Vagina (tissue), 2 donors: ENCODE measurements around the gene CCL25. TPM values are rescaled to one million over a fixed set of nuclear protein-coding genes. Genes with fewer than 3 reads are reported as not detected.

Source experiments
- DNase-seq, 2 donors: peaks; one replicate each; pipeline ENCODE4 v3.0.0-alpha.2; 2017; ENCODE audit errors: extremely low spot score in 2 of 2
- H3K27ac ChIP-seq: fragments of 200-600 bp; sonication (generic); one replicate; pipeline ENCODE4 v1.5.1; 2019
- H3K27me3 ChIP-seq: fragments of 200-600 bp; sonication (generic); one replicate; pipeline ENCODE4 v1.5.1; 2019
- H3K36me3 ChIP-seq, 2 donors: fragments of 200-600 bp; sonication (generic); one replicate each; pipeline ENCODE4 v1.5.1; 2017 to 2019
- H3K4me1 ChIP-seq: fragments of 200-600 bp; sonication (generic); one replicate; pipeline ENCODE4 v1.5.1; 2019
- H3K4me3 ChIP-seq, 2 donors: fragments of 200-600 bp; sonication (generic); 1 replicate in 1 of 2; 2 replicates in 1 of 2; pipeline ENCODE4 v1.5.1; 2016 to 2019
- H3K9me3 ChIP-seq: fragments of 200-600 bp; sonication (generic); one replicate; pipeline ENCODE4 v1.5.1; 2019
- CTCF ChIP-seq, 3 experiments: fragments of 450-650 bp in 2 of 3; fragments of 200-600 bp in 1 of 3; sonication (generic) in 1 of 3; IDR thresholded peaks; one replicate each; pipeline ENCODE4 v1.5.1; 2017 to 2019; ENCODE audit warnings: antibody characterized with exemption in 3 of 3, mild to moderate bottlenecking in 2 of 3, moderate library complexity in 2 of 3
- POLR2A ChIP-seq, 2 donors: fragments of 450-650 bp; IDR thresholded peaks; one replicate each; pipeline ENCODE4 v1.6.1; 2017; ENCODE audit warnings: antibody characterized with exemption in 2 of 2, mild to moderate bottlenecking in 2 of 2, moderate library complexity in 2 of 2
- POLR2AphosphoS5 ChIP-seq, 2 donors: sonication (generic); formaldehyde crosslinking; IDR thresholded peaks; one replicate each; pipeline ENCODE4 v1.9.0; 2017; ENCODE audit warnings: antibody characterized with exemption in 2 of 2, mild to moderate bottlenecking in 2 of 2, low read depth in 1 of 2; ENCODE audit not compliant: insufficient read depth in 1 of 2
- intact Hi-C: fragments of 100-400 bp; cut with DNase I; formaldehyde crosslinking; loops from one replicate; pipeline ENCODE4 v1.15.1; 2023
- total RNA-seq: library from RNA; depleted of rRNA; stranded (reverse); fragments of >200 nt; gene quantifications from one replicate; pipeline ENCODE4 v1.2.3, GENCODE V29; 2016

Gene CCL25
- total RNA-seq, 1 donor from 2014 or later: not detected

DNA sequence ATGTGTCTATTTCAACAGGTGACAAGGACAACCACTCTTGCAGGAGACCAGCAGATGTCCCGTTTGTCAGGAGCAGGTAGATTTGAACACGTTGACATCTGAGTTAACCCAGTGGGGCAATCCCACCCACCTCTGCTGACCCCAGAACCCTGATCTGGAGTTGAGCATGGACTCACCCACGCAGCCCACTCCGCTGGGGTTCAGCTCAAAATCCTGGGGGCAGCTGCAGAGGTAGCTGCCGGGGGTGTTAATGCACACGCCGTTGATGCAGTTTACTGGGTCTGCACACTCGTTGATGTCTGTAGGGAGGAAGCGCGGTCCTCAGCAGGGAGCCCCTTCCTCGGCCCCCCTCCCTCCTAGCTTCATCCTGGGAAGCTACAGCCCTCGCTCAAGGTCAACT is 56.9 kb downstream of the CCL25 start:
- no peaks in the 10 kb centered on the region for H3K27me3 ChIP-seq
- no peaks in the 10 kb centered on the region for H3K4me1 ChIP-seq
- intact Hi-C loops: no loop called here
- H3K9me3 ChIP-seq: no peaks in the 10 kb centered on the region
- no peak for TF ChIP-seq POLR2AphosphoS5 (IDR thresholded peaks at IDR 0.05; ENCODE audit: insufficient read depth in 1 of 2, low read depth in 1 of 2)
- TF ChIP-seq POLR2A (IDR thresholded peaks at IDR 0.05): no peak
- no peak for TF ChIP-seq CTCF (IDR thresholded peaks at IDR 0.05)
- DNase-seq: no peak
- no peak overlapping the region for H3K4me3 ChIP-seq
- no peak overlapping the region for H3K27ac ChIP-seq
- H3K36me3 ChIP-seq: no peaks in the 10 kb centered on the region

DNA sequence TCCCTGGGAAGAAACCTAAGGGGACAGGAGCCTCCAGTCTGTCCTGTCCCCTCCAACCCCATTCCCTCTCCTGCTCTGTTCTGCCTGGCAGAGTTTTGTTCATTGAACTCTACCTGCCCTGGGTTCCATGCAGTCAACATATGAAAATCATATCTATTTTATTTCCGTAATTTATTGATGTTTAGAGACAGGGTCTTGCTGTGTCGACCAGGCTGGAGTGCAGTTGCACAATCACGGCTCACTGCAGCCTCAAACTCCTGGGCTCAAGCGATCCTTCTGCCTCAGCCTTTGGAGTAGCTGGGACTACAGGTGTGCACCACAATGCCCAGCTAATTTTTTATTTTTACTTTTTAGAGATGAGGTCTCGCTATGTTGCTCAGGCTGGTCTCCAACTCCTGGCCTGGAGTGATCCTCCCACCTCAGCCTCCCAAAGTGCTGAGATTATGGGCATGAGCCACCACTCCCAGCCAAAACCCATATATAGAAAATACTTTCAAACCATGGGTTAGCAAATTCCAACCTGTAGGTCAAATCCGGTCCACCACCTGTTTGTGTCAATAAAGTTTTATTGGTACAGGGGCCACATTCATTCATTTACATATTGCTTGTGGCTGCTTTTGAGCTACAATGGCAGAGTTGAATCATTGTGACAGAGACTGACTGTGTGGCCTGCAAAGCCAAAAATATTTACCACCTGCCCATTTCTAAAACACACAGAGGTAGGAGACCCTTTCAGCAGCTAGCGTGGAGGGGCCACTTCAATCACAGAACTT is 57.5 kb downstream of the CCL25 start:
- H3K36me3 ChIP-seq: no peaks in the 10 kb centered on the region
- DNase-seq: no peak
- H3K27ac ChIP-seq: no peak overlapping the region
- intact Hi-C loops: no loop called here
- no peaks in the 10 kb centered on the region for H3K9me3 ChIP-seq
- H3K4me1 ChIP-seq: no peaks in the 10 kb centered on the region
- H3K27me3 ChIP-seq: no peaks in the 10 kb centered on the region
- no peak overlapping the region for H3K4me3 ChIP-seq
- TF ChIP-seq POLR2AphosphoS5 (IDR thresholded peaks at IDR 0.05; ENCODE audit: insufficient read depth in 1 of 2, low read depth in 1 of 2): no peak
- no peak for TF ChIP-seq POLR2A (IDR thresholded peaks at IDR 0.05)
- no peak for TF ChIP-seq CTCF (IDR thresholded peaks at IDR 0.05)

DNA sequence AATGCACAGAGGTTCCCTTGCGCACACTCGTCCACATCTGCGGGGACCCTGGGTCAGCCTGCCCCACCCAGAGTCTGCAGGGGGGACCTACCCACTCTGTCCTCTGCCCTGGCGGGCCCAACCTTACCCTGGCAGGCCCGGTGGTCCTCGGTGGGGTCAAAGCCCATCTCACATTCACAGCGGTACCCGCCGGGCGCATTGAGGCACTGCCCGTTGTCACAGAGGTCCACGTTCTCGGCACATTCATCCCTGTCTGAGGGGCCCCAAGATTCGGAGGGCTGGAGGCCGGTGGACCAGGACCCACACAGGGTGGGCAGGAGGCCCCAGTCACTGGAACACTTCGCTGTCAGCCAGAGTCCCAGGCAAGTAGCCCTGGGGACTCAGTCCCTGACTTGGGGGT is 58.4 kb downstream of the CCL25 start:
- TF ChIP-seq POLR2AphosphoS5 (IDR thresholded peaks at IDR 0.05; ENCODE audit: insufficient read depth in 1 of 2, low read depth in 1 of 2) (no peak), POLR2A (IDR thresholded peaks at IDR 0.05) (no peak)
- no peaks in the 10 kb centered on the region for H3K9me3 ChIP-seq
- H3K4me3 ChIP-seq: no peak overlapping the region
- H3K27me3 ChIP-seq: no peaks in the 10 kb centered on the region
- no peak overlapping the region for H3K27ac ChIP-seq
- no peak for DNase-seq
- no peaks in the 10 kb centered on the region for H3K36me3 ChIP-seq
- no peaks in the 10 kb centered on the region for H3K4me1 ChIP-seq
- intact Hi-C loops: no loop called here

GRCh38 chr19:8111376-8111775 is 58.8 kb downstream of the CCL25 start:
- intact Hi-C loops: no loop called here
- TF ChIP-seq POLR2A (IDR thresholded peaks at IDR 0.05) (no peak), CTCF (IDR thresholded peaks at IDR 0.05) (no peak), POLR2AphosphoS5 (IDR thresholded peaks at IDR 0.05; ENCODE audit: insufficient read depth in 1 of 2, low read depth in 1 of 2) (no peak)
- Histone ChIP-seq H3K4me3 (no peak overlapping the region), H3K27ac (no peak overlapping the region), H3K27me3 (no peaks in the 10 kb centered on the region), H3K9me3 (no peaks in the 10 kb centered on the region), H3K36me3 (no peaks in the 10 kb centered on the region), H3K4me1 (no peaks in the 10 kb centered on the region)
- no peak for DNase-seq

Other genes with a start within 250 kb of the CCL25 start
- 17.2 TPM for gene EVI5L, start 222.5 kb upstream of the CCL25 start, total RNA-seq
- not detected for gene PRR36, start 178.4 kb upstream of the CCL25 start, total RNA-seq
- gene LRRC8E, start 164.2 kb upstream of the CCL25 start, total RNA-seq: 6.6 TPM
- 26.8 TPM for gene MAP2K7, start 148.9 kb upstream of the CCL25 start, total RNA-seq
- gene TGFBR3L, start 137.9 kb upstream of the CCL25 start, total RNA-seq: 1.5 TPM
- gene SNAPC2, start 132.4 kb upstream of the CCL25 start, total RNA-seq: 17.4 TPM
- 14.2 TPM for gene CTXN1, start 126.6 kb upstream of the CCL25 start, total RNA-seq
- 76.1 TPM for gene TIMM44, start 109.1 kb upstream of the CCL25 start, total RNA-seq
- 40.5 TPM for gene ELAVL1, start 47.1 kb upstream of the CCL25 start, total RNA-seq
- not detected for gene FBN3, start 96.8 kb downstream of the CCL25 start, total RNA-seq
- 81.5 TPM for gene CERS4, start 156.6 kb downstream of the CCL25 start, total RNA-seq